Stomach (tissue), 4 donors: Measurements from ENCODE around the gene LHFPL6.

Experiments
- CTCF ChIP-seq, 7 experiments: fragments of 450-650 bp in 4 of 7; fragments of 200-600 bp in 3 of 7; sonication (generic) in 3 of 7; IDR thresholded peaks; one replicate each; pipeline ENCODE4 v1.5.1; 2016 to 2019; ENCODE audit warnings: antibody characterized with exemption in 7 of 7, control low read depth in 2 of 7, mild to moderate bottlenecking in 1 of 7
- EP300 ChIP-seq: sonication (generic); formaldehyde crosslinking; IDR thresholded peaks from one replicate; pipeline ENCODE4 v1.6.1; 2017; ENCODE audit warnings: antibody characterized with exemption
- POLR2A ChIP-seq, 4 donors: fragments of 450-650 bp; IDR thresholded peaks; one replicate each; pipeline ENCODE4 v1.6.1; 2016; ENCODE audit warnings: antibody characterized with exemption in 4 of 4, control low read depth in 2 of 4, mild to moderate bottlenecking in 1 of 4, moderate library complexity in 1 of 4
- POLR2AphosphoS5 ChIP-seq, 3 donors: sonication (generic); formaldehyde crosslinking; IDR thresholded peaks; one replicate each; pipeline ENCODE4 v1.6.1; 2016; ENCODE audit warnings: antibody characterized with exemption in 3 of 3

GRCh38 chr13:39577838-39578491 is 25.0 kb downstream of the LHFPL6 start:
- TF ChIP-seq POLR2A (IDR thresholded peaks at IDR 0.05) (no peak), CTCF (IDR thresholded peaks at IDR 0.05) (no peak), EP300 (no peak), POLR2AphosphoS5 (IDR thresholded peaks at IDR 0.05) (no peak)
